NB4 (cell line): ENCODE results near the gene GPR18.
A peak's percentile ranks its signal among the peaks of the same experiment; 100 is the strongest.

Experiments used
- DNase-seq: peaks from one replicate; pipeline ENCODE4 v3.0.0; 2010; ENCODE audit warnings: low read depth
- H3K4me3 ChIP-seq: one replicate; pipeline ENCODE4 v1.5.1; 2011; ENCODE audit warnings: mild to moderate bottlenecking, low read depth, low read length, moderate library complexity
- CTCF ChIP-seq: IDR thresholded peaks from one replicate; pipeline ENCODE4 v1.5.1; 2012; ENCODE audit warnings: low read depth, low read length
- MAX ChIP-seq: IDR thresholded peaks from 2 replicates; pipeline ENCODE4 v1.6.1; 2011; ENCODE audit warnings: low read depth, low read length
- MYC ChIP-seq: IDR thresholded peaks from 2 replicates; pipeline ENCODE4 v1.6.1; 2011; ENCODE audit warnings: low read depth, low read length
- POLR2A ChIP-seq: IDR thresholded peaks from 2 replicates; pipeline ENCODE4 v1.6.1; 2011; ENCODE audit warnings: mild to moderate bottlenecking; ENCODE audit not compliant: insufficient read length; ENCODE audit errors: extremely low read depth

Gene GPR18

GRCh38 chr13:99281811-99282263, 23.7 kb upstream of the GPR18 start:
- H3K4me3 ChIP-seq = no peak overlapping the region
- peak; percentile 48; the same call in 1 of the 2 replicates for TF ChIP-seq MYC
- TF ChIP-seq CTCF = no peak
- peak; percentile 59 for TF ChIP-seq MAX
- no peak for TF ChIP-seq POLR2A
- peak; percentile 92 for DNase-seq

- TF ChIP-seq MAX (no peak), CTCF (no peak), POLR2A (no peak), MYC (no peak)
- peak; percentile 61 for DNase-seq
- no peak overlapping the region for H3K4me3 ChIP-seq
These were observed 22.0 kb upstream of the GPR18 start for GRCh38 chr13:99280166-99280565.

- TF ChIP-seq CTCF (no peak), MAX (no peak), POLR2A (no peak), MYC (no peak)
- H3K4me3 ChIP-seq = no peak overlapping the region
- DNase-seq = no peak
These were observed 21.5 kb upstream of the GPR18 start for GRCh38 chr13:99279637-99280036.

- H3K4me3 ChIP-seq = no peak overlapping the region
- DNase-seq = no peak
- no peak for TF ChIP-seq MYC
- TF ChIP-seq POLR2A = no peak
- no peak for TF ChIP-seq MAX
- no peak for TF ChIP-seq CTCF
These were observed 20.7 kb upstream of the GPR18 start for GRCh38 chr13:99278843-99279242.

- no peak for TF ChIP-seq MYC
- no peak for TF ChIP-seq MAX
- no peak for TF ChIP-seq CTCF
- no peak for TF ChIP-seq POLR2A
- H3K4me3 ChIP-seq = no peak overlapping the region
- DNase-seq = peak; percentile 63
These were observed 20.0 kb upstream of the GPR18 start for GRCh38 chr13:99278200-99278599.

GRCh38 chr13:99277629-99278028, 19.4 kb upstream of the GPR18 start:
- peak overlapping the region; percentile 25 for H3K4me3 ChIP-seq
- TF ChIP-seq CTCF = no peak
- no peak for TF ChIP-seq MAX
- no peak for TF ChIP-seq POLR2A
- TF ChIP-seq MYC = no peak
- DNase-seq = peak; percentile 83
